DND-41 (cell line): ENCODE measurements around the gene DENND5B.

Experiments
- CTCF ChIP-seq: IDR thresholded peaks from 2 replicates; pipeline ENCODE4 v1.5.1; 2012; ENCODE audit warnings: borderline replicate concordance, low read length, moderate library complexity, mild to moderate bottlenecking; ENCODE audit not compliant: poor library complexity, severe bottlenecking; ENCODE audit errors: extremely low read depth
- EZH2 ChIP-seq: IDR thresholded peaks from 3 replicates; pipeline ENCODE4 v1.6.1; 2012; ENCODE audit warnings: borderline replicate concordance, low read depth, mild to moderate bottlenecking, moderate library complexity, low read length, inconsistent platforms; ENCODE audit not compliant: severe bottlenecking

GRCh38 chr12:31536672-31537071, 54.3 kb downstream of the DENND5B start:
- TF ChIP-seq EZH2 (no peak), CTCF (no peak)
